H1 (cell line): Measurements from ENCODE around the gene TRIM46. TPM values are rescaled to one million over a fixed set of nuclear protein-coding genes. Genes with fewer than 3 reads are reported as not detected.

Experiments
- POLR2A ChIP-seq, 2 experiments: IDR thresholded peaks; 1 replicate in 1 of 2; 2 replicates in 1 of 2; pipeline ENCODE4 v1.6.1; 2011; ENCODE audit warnings: low read depth in 2 of 2, low read length in 2 of 2, mild to moderate bottlenecking in 2 of 2; ENCODE audit errors: control extremely low read depth in 1 of 2
- SP4 ChIP-seq: IDR thresholded peaks from 2 replicates; pipeline ENCODE4 v1.6.1; 2012; ENCODE audit warnings: low read length, inconsistent platforms
- ZNF274 ChIP-seq: IDR thresholded peaks from 2 replicates; pipeline ENCODE4 v1.7.0; 2012; ENCODE audit warnings: low read length, borderline replicate concordance; ENCODE audit errors: extremely low read depth
- polyA plus RNA-seq, 7 experiments: library from polyadenylated mRNA; depleted of rRNA in 3 of 7; stranded (reverse) in 5 of 7; unstranded in 2 of 7; fragments of >200 nt in 5 of 7; fragments of 200-250 nt in 2 of 7; gene quantifications; 1 replicate in 5 of 7; 2 replicates in 1 of 7; 4 replicates in 1 of 7; pipeline versions ENCODE4 v1.2.1 to v1.2.3, GENCODE V29; 2011 to 2013; ENCODE audit warnings: missing spikeins in 2 of 7, mixed read lengths in 2 of 7
- total RNA-seq: library from RNA; stranded (reverse); fragmentation: NEBNext Ultra II Directional; extraction: Animal tissue kit (Norgen Biotek cat#: 25700); gene quantifications from 2 replicates; pipeline ENCODE4 v1.2.1, GENCODE V29; 2021

Gene TRIM46
- total and polyA plus RNA-seq, 2 of the 8 experiments (the other 6 are each of a cell fraction or from before 2014, with no cell fraction given), result 15.5 to 21.6 TPM

DNA sequence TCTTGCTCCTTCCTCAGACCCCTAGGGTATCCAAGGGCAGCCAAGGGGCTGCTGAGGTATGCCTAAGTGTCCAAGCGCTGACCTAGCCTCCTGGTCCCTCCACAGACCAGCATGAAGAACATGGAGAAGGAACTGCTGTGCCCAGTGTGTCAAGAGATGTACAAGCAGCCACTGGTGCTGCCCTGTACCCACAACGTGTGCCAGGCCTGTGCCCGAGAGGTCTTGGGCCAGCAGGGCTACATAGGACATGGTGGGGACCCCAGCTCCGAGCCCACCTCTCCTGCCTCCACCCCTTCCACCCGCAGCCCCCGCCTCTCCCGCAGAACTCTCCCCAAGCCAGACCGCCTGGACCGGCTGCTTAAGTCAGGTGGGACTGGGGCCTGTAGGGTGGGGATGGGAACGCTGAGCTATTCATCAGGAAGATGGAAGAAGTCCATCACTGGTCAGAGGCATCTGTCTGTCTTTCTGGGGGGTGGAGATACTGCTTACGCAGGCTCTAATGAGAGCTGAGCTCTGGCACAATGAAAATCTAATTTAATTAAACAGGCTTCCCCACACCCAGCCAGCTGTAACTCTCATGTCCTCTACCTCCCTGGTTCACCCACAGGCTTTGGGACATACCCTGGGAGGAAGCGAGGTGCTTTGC lies 1.8 kb downstream of the TRIM46 start (continued):
- TF ChIP-seq POLR2A (IDR thresholded peaks at IDR 0.05; ENCODE audit: control extremely low read depth in 1 of 2, low read depth in 2 of 2, low read length in 2 of 2) (no peak), ZNF274 (no peak), SP4 (no peak)
